ENCODE data around the gene MAEA.

Gene MAEA

DNA sequence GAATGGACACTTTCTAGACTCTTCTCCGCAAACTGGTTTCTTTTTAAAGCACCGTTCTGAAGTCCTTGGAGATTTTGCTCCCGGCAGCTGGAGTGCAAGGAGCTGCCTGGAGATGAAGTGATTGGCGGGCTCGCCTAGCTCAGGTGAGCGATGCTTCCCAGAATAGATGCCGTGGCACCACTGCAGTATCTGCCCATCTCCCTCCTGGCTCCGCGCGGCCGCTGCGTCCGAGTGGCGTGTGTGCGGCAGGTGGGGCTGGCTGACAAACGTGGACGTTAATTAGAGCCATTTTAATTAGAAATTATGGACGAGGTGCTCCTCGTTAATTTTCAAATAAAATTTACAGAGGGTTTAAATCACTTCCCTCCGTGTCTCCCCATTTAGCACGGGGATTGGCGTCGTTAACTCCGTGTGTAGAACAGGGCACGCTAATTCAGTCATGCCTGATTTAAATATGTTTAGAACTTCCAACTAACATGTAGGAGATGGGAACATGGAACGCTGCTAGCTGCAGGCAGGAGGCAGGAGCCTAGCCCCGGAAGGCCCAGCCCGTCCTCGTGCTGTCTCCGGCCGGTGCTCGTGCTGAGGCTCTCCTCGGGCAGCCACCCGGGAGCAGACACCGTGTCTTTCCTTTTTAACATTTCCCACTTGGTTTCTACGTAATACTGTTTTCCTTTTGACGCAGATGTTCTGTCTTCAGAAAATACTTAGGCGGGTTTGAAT is 68.9 kb downstream of the MAEA start:
- TF ChIP-seq, protein P1, sequence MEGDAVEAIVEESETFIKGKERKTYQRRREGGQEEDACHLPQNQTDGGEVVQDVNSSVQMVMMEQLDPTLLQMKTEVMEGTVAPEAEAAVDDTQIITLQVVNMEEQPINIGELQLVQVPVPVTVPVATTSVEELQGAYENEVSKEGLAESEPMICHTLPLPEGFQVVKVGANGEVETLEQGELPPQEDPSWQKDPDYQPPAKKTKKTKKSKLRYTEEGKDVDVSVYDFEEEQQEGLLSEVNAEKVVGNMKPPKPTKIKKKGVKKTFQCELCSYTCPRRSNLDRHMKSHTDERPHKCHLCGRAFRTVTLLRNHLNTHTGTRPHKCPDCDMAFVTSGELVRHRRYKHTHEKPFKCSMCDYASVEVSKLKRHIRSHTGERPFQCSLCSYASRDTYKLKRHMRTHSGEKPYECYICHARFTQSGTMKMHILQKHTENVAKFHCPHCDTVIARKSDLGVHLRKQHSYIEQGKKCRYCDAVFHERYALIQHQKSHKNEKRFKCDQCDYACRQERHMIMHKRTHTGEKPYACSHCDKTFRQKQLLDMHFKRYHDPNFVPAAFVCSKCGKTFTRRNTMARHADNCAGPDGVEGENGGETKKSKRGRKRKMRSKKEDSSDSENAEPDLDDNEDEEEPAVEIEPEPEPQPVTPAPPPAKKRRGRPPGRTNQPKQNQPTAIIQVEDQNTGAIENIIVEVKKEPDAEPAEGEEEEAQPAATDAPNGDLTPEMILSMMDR (IDR thresholded peaks at IDR 0.05; ENCODE audit: borderline replicate concordance, insufficient read depth, low read depth, low read length), result no peak
- H3K4me3 ChIP-seq (ENCODE audit: low read depth, low read length), result no peak overlapping the region

- TF ChIP-seq, protein P1 (IDR thresholded peaks at IDR 0.05; ENCODE audit: borderline replicate concordance, insufficient read depth, low read depth, low read length), result no peak
- no peak overlapping the region for H3K4me3 ChIP-seq (ENCODE audit: low read depth, low read length)
These were observed 69.4 kb downstream of the MAEA start for GRCh38 chr4:1359144-1359501.

GRCh38 chr4:1359976-1360375 is 70.3 kb downstream of the MAEA start:
- no peak overlapping the region for H3K4me3 ChIP-seq (ENCODE audit: low read depth, low read length)
- TF ChIP-seq, protein P1 (IDR thresholded peaks at IDR 0.05; ENCODE audit: borderline replicate concordance, insufficient read depth, low read depth, low read length), result no peak

GRCh38 chr4:1360423-1361283 is 71.0 kb downstream of the MAEA start:
- H3K4me3 ChIP-seq (ENCODE audit: low read depth, low read length), result no peak overlapping the region
- TF ChIP-seq, protein P1 (IDR thresholded peaks at IDR 0.05; ENCODE audit: borderline replicate concordance, insufficient read depth, low read depth, low read length), result no peak

DNA sequence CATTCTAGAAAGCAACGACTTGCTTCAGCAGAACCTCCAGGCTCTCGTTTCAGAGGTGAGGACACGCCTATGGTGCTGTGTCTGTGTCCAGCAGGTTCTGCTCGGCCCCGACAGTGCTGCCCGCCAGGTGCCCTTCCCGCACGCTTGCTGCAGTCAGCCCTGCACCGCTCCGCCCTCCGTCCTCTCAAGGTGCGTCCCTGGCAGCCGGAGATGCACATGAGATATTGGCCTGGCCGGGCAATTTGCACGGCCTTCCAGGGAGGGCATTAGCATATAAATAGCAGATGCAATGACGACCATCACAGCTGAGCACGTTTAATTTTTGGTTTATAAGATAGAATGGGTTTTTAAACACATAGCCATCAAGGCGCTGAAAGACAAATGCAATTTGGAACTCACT is 71.7 kb downstream of the MAEA start:
- TF ChIP-seq, protein P1 (IDR thresholded peaks at IDR 0.05; ENCODE audit: borderline replicate concordance, insufficient read depth, low read depth, low read length), result no peak
- no peak overlapping the region for H3K4me3 ChIP-seq (ENCODE audit: low read depth, low read length)

GRCh38 chr4:1362046-1362445 is 72.4 kb downstream of the MAEA start:
- TF ChIP-seq, protein P1 (IDR thresholded peaks at IDR 0.05; ENCODE audit: borderline replicate concordance, insufficient read depth, low read depth, low read length), result no peak
- H3K4me3 ChIP-seq (ENCODE audit: low read depth, low read length), result no peak overlapping the region
